NB4 (cell line): ENCODE data around the gene WDR86.

Source experiments
- DNase-seq: peaks from one replicate; pipeline ENCODE4 v3.0.0; 2010; ENCODE audit warnings: low read depth
- H3K4me3 ChIP-seq: one replicate; pipeline ENCODE4 v1.5.1; 2011; ENCODE audit warnings: mild to moderate bottlenecking, low read depth, low read length, moderate library complexity
- CTCF ChIP-seq: IDR thresholded peaks from one replicate; pipeline ENCODE4 v1.5.1; 2012; ENCODE audit warnings: low read depth, low read length
- MAX ChIP-seq: IDR thresholded peaks from 2 replicates; pipeline ENCODE4 v1.6.1; 2011; ENCODE audit warnings: low read depth, low read length
- MYC ChIP-seq: IDR thresholded peaks from 2 replicates; pipeline ENCODE4 v1.6.1; 2011; ENCODE audit warnings: low read depth, low read length
- POLR2A ChIP-seq: IDR thresholded peaks from 2 replicates; pipeline ENCODE4 v1.6.1; 2011; ENCODE audit warnings: mild to moderate bottlenecking; ENCODE audit not compliant: insufficient read length; ENCODE audit errors: extremely low read depth

Gene WDR86

GRCh38 chr7:151378496-151379192 is 31.2 kb downstream of the WDR86 start:
- TF ChIP-seq MAX (no peak), MYC (no peak), CTCF (no peak), POLR2A (no peak)
- DNase-seq: no peak
- H3K4me3 ChIP-seq: no peak overlapping the region

- no peak for DNase-seq
- TF ChIP-seq MAX (no peak), MYC (no peak), CTCF (no peak), POLR2A (no peak)
- H3K4me3 ChIP-seq: no peak overlapping the region
Observed at GRCh38 chr7:151378011-151378410, 31.8 kb downstream of the WDR86 start.

- TF ChIP-seq MYC (no peak), CTCF (no peak), POLR2A (no peak), MAX (no peak)
- no peak for DNase-seq
- H3K4me3 ChIP-seq: no peak overlapping the region
Observed at GRCh38 chr7:151377406-151377805, 32.4 kb downstream of the WDR86 start.

- H3K4me3 ChIP-seq: no peak overlapping the region
- DNase-seq: no peak
- TF ChIP-seq POLR2A (no peak), MYC (no peak), MAX (no peak), CTCF (no peak)
Observed at GRCh38 chr7:151376218-151376902, 33.5 kb downstream of the WDR86 start.

GRCh38 chr7:151375530-151376217 is 34.2 kb downstream of the WDR86 start:
- TF ChIP-seq MYC (no peak), CTCF (no peak), POLR2A (no peak), MAX (no peak)
- H3K4me3 ChIP-seq: no peak overlapping the region
- no peak for DNase-seq
